Right lobe of liver (tissue), 6 donors: ENCODE measurements around the gene NDUFB11. TPM values are rescaled to one million over a fixed set of nuclear protein-coding genes. Genes with fewer than 3 reads are reported as not detected.
A peak's percentile ranks its signal among the peaks of the same experiment; 100 is the strongest.

Source experiments
- ATAC-seq, 4 donors: fragments of 200-7000 bp; cut with Tn5 transposase; one replicate each; pipeline ENCODE4 v1.9.1; 2020; ENCODE audit warnings: mild to moderate bottlenecking in 4 of 4, moderate library complexity in 4 of 4
- DNase-seq, 3 donors: peaks; one replicate each; pipeline ENCODE4 v3.0.0-alpha.2; 2020
- H3K27ac ChIP-seq, 3 donors: fragments of 200-600 bp; one replicate each; pipeline ENCODE4 v1.8.0; 2022
- H3K27me3 ChIP-seq, 2 donors: fragments of 200-600 bp; one replicate each; pipeline ENCODE4 v1.8.0; 2022
- H3K36me3 ChIP-seq, 4 donors: fragments of 200-600 bp; sonication (generic) in 1 of 4; one replicate each; pipeline versions ENCODE4 v1.5.1 to v1.8.0; 2017 to 2022; ENCODE audit warnings: control low read depth in 1 of 4
- H3K4me1 ChIP-seq, 4 donors: fragments of 200-600 bp; sonication (generic) in 1 of 4; one replicate each; pipeline versions ENCODE4 v1.5.1 to v1.8.0; 2017 to 2022; ENCODE audit warnings: control low read depth in 1 of 4
- H3K4me3 ChIP-seq, 3 donors: fragments of 200-600 bp; one replicate each; pipeline ENCODE4 v1.8.0; 2022
- H3K9me3 ChIP-seq, 4 donors: fragments of 200-600 bp; sonication (generic) in 1 of 4; one replicate each; pipeline versions ENCODE4 v1.5.1 to v1.8.0; 2017 to 2022; ENCODE audit warnings: control low read depth in 1 of 4
- POLR2A ChIP-seq: fragments of 450-650 bp; IDR thresholded peaks from one replicate; pipeline ENCODE4 v1.6.1; 2017; ENCODE audit warnings: antibody characterized with exemption, mild to moderate bottlenecking
- WGBS: methylation state at CpG from one replicate; pipeline ENCODE4 v1.1.6; 2018; ENCODE audit warnings: low coverage, low lambda C conversion rate; ENCODE audit not compliant: insufficient coverage; ENCODE audit errors: missing lambda C conversion rate; 5-methylcytosine and 5-hydroxymethylcytosine counted together
- intact Hi-C, 2 donors: fragments of 100-400 bp; cut with DNase I; formaldehyde crosslinking; loops; one replicate each; pipeline versions ENCODE4 v1.11.2 to v1.14.1; 2022
- total RNA-seq, 6 experiments: library from RNA; depleted of rRNA in 2 of 6; stranded (reverse); fragments of >200 nt in 2 of 6; fragmentation: NEBNext Ultra II Directional in 3 of 6; extraction: Animal tissue kit (Norgen Biotek cat#: 25700) in 3 of 6; gene quantifications; one replicate each; pipeline versions ENCODE4 v1.1.0 to v1.2.4, GENCODE V29; 2016 to 2023
- TF ChIP-seq, protein P1 (sequence below), 4 donors: fragments of 200-600 bp in 3 of 4; fragments of 450-650 bp in 1 of 4; IDR thresholded peaks; one replicate each; pipeline versions ENCODE4 v1.5.1 to v1.8.0; 2016 to 2022; ENCODE audit warnings: antibody characterized with exemption in 4 of 4, mild to moderate bottlenecking in 2 of 4
- donor health status: DM: no; HTN: yes; CAD: no.
- donor health status: DM: no; HTN: no; CAD: no.
- donor health status: DM: no; HTN: no; CAD: no.
- donor health status: DM: no; HTN: yes; CAD: no.
- donor health status: DM: no; HTN: yes; CAD: no.

NDUFB11 gene
- total RNA-seq, 6 experiments from 2014 or later = 37.8 to 64.0 (median 50.7) TPM

DNA sequence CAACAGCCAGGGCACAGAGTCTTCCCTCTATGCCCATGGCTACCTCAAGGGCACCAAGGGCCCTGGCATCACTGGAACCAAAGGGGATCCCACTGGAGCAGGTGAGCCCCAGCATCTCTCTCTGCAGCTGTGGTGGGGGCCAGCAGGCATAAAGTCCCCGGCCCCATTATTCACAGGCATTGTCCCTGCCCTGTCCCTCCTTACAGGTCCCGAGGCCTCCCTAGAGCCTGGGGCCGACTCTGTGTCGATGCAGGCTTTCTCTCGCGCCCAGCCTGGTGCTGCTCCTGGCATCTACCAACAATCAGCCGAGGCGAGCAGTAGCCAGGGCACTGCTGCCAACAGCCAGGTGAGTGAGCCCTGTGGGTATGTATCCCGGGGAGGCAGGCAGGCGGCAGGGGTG, 36.8 kb upstream of the NDUFB11 start:
- H3K4me3 ChIP-seq = no peak overlapping the region
- H3K4me1 ChIP-seq = no peaks in the 10 kb centered on the region
- whole genome bisulfite sequencing = no CpG with 5 or more reads among the region's 10 CpGs
- H3K27ac ChIP-seq = no peak overlapping the region
- TF ChIP-seq, protein P1, sequence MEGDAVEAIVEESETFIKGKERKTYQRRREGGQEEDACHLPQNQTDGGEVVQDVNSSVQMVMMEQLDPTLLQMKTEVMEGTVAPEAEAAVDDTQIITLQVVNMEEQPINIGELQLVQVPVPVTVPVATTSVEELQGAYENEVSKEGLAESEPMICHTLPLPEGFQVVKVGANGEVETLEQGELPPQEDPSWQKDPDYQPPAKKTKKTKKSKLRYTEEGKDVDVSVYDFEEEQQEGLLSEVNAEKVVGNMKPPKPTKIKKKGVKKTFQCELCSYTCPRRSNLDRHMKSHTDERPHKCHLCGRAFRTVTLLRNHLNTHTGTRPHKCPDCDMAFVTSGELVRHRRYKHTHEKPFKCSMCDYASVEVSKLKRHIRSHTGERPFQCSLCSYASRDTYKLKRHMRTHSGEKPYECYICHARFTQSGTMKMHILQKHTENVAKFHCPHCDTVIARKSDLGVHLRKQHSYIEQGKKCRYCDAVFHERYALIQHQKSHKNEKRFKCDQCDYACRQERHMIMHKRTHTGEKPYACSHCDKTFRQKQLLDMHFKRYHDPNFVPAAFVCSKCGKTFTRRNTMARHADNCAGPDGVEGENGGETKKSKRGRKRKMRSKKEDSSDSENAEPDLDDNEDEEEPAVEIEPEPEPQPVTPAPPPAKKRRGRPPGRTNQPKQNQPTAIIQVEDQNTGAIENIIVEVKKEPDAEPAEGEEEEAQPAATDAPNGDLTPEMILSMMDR (IDR thresholded peaks at IDR 0.05) = no peak
- no peak for TF ChIP-seq POLR2A
- H3K27me3 ChIP-seq = no peaks in the 10 kb centered on the region
- H3K9me3 ChIP-seq = no peaks in the 10 kb centered on the region
- intact Hi-C loops = loop anchor here in 1 of 2 donors (10.0 kb wide), 1 partner anchor 204 kb away; no protein-coding TSS in a partner anchor
- ATAC-seq (no peak), DNase-seq (no peak)
- peaks cover 0 to 65% (median 4%) of the 10 kb centered on the region in 4 donors for H3K36me3 ChIP-seq

DNA sequence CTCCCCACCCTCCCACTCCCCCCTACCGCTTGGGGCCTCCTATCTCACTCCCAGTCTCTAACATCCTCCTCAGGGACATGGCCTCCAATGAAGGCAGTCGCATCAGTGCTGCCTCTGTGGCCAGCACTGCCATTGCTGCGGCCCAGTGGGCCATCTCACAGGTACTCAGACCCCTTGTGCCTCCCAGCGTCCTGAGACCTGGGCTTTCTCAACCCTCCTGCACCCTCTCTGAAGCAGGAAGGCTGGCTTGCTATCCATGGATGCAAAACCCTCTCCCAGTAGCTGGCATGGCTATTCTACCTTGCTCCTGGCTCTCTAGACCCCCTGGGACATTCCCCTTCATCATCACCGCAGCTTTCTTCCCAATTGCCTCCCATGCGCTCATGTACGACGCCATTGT, 35.8 kb upstream of the NDUFB11 start:
- Histone ChIP-seq H3K9me3 (no peaks in the 10 kb centered on the region), H3K27me3 (no peaks in the 10 kb centered on the region), H3K27ac (no peak overlapping the region), H3K4me3 (no peak overlapping the region), H3K36me3 (peaks cover 0 to 61% (median 4%) of the 10 kb centered on the region in 4 donors), H3K4me1 (no peaks in the 10 kb centered on the region)
- WGBS = 83% methylated on average over 6 of the region's 8 CpGs
- ATAC-seq (no peak), DNase-seq (peak in 1 of 3 donors; percentile 18)
- intact Hi-C loops = loop anchor here in 1 of 2 donors (10.0 kb wide), 1 partner anchor 204 kb away; no protein-coding TSS in a partner anchor
- TF ChIP-seq, protein P1 (IDR thresholded peaks at IDR 0.05) = no peak
- no peak for TF ChIP-seq POLR2A

DNA sequence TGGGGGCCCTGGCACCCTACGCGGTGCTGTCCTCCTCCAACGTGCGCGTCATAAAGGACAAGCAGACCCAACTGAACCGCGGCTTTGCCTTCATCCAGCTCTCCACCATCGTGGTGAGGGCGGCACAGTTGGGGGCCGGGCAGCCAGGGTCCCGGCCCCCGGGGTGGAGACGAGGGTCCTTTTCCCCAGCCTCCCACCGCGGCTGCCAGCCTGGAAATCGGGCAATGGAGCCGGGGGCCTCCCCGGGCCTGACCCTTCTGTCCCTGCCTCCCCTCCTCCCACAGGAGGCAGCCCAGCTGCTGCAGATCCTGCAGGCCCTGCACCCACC, 35.4 kb upstream of the NDUFB11 start:
- DNase-seq = peak in 1 of 3 donors; percentile 32
- no peak for TF ChIP-seq POLR2A
- TF ChIP-seq, protein P1 (IDR thresholded peaks at IDR 0.05) = no peak
- Histone ChIP-seq H3K27ac (no peak overlapping the region), H3K27me3 (no peaks in the 10 kb centered on the region), H3K4me3 (no peak overlapping the region), H3K9me3 (no peaks in the 10 kb centered on the region), H3K4me1 (no peaks in the 10 kb centered on the region), H3K36me3 (peaks cover 0 to 56% (median 4%) of the 10 kb centered on the region in 4 donors)
- no peak for ATAC-seq
- WGBS = 67% methylated on average over 1 of the region's 18 CpGs
- intact Hi-C loops = loop anchor here in 1 of 2 donors (10.0 kb wide), 1 partner anchor 205 kb away; no protein-coding TSS in a partner anchor

DNA sequence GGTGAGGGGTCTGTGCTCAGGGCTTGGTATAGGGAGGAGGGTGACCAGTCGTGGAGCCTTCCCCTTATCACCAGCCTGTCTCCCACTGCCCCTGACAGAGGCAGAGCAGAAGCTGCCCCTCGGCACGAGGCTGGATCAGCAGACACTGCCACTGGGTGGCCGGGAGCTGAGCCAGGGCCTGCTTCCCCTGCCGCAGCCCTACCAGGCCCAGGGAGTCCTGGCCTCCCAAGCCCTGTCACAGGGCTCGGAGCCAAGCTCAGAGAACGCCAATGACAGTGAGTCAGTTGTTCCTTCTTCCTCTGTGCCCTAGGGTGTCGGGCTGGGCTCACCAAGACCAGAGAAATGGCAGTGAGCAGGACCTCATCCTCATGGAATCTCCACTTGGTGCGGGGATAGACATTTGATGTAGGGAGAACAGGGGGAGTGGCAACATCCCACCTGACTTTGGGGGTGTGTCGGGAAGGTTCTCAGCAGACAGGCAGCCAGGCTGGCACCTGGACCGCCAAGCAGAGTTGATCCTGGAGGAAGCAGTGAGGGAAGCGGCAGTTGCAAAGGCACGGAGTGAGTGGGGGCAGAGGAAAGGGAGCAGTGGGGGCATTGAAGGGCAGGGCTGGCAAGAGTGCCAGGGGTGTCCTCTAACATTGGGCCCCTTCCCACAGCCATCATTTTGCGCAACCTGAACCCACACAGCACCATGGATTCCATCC, 34.9 kb upstream of the NDUFB11 start:
- H3K9me3 ChIP-seq = no peaks in the 10 kb centered on the region
- no peak overlapping the region for H3K4me3 ChIP-seq
- no peaks in the 10 kb centered on the region for H3K4me1 ChIP-seq
- no peak for TF ChIP-seq POLR2A
- TF ChIP-seq, protein P1 (IDR thresholded peaks at IDR 0.05) = no peak
- H3K27ac ChIP-seq = no peak overlapping the region
- H3K36me3 ChIP-seq = peaks cover 0 to 51% (median 4%) of the 10 kb centered on the region in 4 donors
- peak in 2 of 4 donors; percentile 22 to 32 for ATAC-seq
- DNase-seq = peak in 1 of 3 donors; percentile 50
- WGBS = 71% methylated on average over 1 of the region's 14 CpGs
- intact Hi-C loops = no loop called here
- H3K27me3 ChIP-seq = no peaks in the 10 kb centered on the region
